ENCODE data around the gene DHX36.

Gene DHX36

DNA sequence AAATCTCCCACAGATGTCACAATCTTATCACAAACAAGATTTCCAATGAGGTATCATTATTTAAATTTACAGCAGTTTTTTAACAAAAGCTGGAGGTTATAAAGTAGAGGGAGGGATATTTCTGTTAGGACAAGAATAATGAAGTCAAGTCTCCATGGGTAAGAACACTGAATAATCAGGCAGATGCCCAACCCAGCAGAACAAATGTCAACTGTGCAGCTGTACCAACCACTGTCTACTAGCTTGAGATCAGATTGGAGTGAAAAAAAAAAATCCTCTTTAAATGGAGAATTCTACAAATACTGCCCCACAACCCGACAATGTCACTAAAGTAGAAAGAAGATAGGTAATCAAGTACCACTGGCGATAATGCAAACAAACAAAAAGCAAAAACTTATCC, 30.3 kb downstream of the DHX36 start:
- peak in 2 of 58 donors; percentile 1 to 3 for DNase-seq

DNA sequence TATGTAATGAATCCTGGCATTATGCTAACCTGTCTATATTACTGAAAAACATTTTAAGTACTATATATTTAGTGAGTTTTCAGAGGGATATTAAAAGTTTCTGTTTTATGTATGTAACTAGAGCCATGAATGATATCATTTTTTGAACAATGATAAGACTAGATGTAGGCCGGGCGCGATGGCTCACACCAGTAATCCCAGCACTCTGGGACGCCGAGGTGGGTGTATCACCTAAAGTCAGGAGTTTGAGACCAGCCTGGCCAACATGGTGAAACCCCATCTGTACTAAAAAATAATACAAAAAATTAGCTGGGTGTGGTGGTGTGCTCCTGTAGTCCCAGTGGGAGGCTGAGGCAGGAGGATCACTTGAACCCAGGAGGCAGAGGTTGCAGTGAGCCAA, 34.1 kb downstream of the DHX36 start:
- DNase-seq = no peak

GRCh38 chr3:154285221-154285620, 39.1 kb downstream of the DHX36 start:
- DNase-seq = no peak

DNA sequence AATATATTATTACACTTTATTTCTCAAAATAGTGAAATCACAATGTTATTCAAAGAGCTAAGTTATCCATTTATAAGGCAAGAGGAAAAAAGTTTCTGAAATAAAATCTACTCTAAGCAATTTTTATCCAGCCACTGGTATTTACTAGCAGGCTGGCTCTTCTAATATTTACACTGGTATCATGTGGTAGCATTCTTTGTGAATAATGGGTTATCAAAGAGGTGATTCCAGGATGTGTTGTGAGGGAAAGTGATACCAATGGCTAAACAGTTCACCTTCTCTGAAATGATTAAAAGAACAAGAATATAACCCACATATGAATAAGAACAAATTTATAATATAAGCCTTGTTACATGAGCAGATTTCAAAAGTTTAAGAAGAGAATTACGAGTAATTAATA, 44.1 kb downstream of the DHX36 start:
- DNase-seq = no peak

DNA sequence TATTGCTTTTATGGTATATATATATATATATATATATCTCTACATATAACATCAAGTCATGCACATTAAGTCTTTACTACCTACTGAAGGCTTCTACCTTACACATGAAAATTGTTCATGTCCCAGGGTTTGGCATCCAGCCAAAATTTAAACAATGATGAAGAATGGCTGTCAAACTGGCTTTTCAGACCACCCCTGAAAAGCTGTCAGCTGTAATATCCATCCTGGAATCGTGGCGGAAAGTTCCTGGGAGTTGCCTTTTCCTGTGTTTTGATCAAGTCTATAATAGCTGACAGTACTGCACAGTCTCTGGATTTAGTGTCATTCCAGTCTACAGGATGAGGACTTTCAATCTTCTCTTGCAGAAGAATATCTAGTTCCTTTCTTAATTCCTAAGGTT, 48.3 kb downstream of the DHX36 start:
- DNase-seq = no peak

DNA sequence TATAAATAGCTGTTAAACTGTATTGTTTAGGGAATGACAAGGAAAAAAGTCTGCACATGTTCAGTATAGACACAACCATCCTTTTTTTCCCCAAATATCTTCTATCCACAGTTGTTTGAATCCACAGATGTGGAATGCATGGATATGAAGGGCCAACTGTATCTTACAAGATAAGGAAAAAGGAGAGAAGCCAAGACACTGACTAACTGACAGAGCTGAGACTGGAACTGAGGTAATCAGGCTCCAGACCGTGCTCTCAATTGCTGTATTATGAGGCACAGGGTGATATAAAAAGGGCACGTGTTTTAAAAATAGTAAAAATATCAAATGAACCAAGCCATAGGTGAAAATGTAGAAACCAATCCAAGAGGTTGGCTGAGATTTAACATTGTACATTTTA, 49.0 kb downstream of the DHX36 start:
- no peak for DNase-seq

DNA sequence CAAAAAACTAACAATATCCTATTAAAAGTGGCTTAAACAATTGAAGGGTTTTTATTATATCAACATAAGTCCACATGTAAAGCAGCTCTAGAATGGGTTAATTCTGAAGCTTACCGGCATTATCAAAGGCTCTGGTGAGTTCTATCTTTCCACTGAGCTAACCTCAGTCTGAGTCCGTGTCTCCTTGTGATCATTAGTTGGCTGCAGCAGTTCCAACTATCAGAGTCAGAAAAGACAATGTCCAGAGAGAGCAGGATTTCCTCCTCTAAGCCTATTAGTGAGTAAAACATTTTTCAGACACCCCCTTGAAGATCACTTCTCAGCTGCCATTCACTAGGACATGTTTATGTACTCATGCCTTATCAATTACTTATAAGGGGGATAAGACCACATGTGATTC, 49.9 kb downstream of the DHX36 start:
- DNase-seq = no peak

DNA sequence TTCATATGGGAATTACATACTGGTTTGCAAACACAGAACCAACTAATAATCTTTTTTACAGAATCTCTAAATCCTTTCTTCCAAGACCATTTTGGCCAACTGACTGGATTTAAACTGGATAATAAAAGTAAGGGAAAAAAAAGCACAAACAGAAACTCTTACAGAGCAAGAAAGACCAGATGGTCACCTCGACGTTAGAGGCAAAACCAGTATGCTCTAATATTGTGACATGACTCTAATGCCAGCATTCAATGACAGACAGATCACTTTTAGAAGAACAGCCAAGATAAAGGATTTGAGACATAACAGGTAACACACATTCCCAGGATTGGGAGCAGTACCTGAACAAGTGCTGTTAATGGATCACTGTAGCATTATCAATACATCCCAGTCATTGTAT, 50.9 kb downstream of the DHX36 start:
- no peak for DNase-seq

- no peak for DNase-seq
Observed at GRCh38 chr3:154254527-154254926, 69.8 kb downstream of the DHX36 start.

GRCh38 chr3:154252759-154253638, 71.3 kb downstream of the DHX36 start:
- DNase-seq = peak in 55 of 58 donors; percentile 28 to 92 (median 69)

DNA sequence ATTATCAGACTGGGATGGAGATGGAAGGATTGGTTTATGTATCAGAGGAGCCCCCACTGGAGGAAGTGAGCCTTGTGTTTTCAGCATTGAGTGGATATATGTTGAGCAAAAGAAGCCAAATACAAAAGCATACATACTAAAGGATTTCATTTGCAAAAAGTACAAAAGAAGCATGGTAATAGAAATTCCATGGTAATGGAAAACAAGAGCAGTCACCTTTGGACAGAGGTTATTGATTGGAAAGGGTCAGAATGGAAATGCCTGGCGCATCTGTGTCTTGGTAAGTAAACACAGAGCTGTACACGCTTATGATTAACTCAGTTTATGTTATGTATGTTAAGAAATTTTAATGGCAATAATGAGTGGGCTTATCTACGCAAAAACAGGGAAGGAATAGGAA, 72.7 kb downstream of the DHX36 start:
- DNase-seq = no peak

DNA sequence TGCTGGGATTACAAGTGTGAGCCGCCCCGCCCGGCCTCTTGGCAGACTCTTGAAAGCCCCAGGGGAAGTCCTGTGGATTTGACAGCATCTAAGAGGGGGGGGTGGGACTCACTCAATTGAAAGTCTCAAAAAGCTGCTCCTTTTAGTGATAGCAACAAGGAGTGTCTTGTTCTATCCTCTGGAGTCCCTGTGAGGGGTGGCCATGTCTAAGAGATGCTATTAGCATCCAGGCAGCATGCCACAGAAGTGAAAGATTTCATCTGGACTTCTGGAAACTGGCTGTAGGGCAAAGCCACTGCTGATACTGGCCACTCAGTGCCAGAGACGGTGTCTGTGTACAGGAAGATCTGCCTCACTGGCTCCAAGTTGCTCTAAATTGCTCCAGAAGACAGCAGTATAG, 74.0 kb downstream of the DHX36 start:
- no peak for DNase-seq

GRCh38 chr3:154247806-154248415, 76.4 kb downstream of the DHX36 start:
- peak in 24 of 58 donors; percentile 2 to 53 (median 22) for DNase-seq

DNA sequence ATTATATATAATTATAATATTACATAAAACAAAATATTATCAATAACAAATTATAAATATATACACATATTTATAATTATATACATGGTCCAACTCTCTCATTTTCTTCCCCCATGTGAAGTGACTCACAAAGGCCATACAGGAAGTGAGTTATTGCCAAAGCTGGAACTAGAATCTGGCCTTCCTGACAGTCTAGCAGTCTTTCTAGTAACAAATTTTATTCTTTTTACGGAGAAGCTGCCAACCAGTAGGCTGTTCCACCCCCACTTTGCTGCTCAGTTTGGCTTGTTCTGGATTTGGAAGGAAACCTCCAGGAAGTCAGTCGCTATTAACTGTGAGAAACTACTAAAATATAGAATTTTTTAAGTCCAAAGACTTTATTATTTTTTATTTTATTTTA, 79.6 kb downstream of the DHX36 start:
- no peak for DNase-seq

GRCh38 chr3:154243353-154243752, 80.9 kb downstream of the DHX36 start:
- no peak for DNase-seq

DNA sequence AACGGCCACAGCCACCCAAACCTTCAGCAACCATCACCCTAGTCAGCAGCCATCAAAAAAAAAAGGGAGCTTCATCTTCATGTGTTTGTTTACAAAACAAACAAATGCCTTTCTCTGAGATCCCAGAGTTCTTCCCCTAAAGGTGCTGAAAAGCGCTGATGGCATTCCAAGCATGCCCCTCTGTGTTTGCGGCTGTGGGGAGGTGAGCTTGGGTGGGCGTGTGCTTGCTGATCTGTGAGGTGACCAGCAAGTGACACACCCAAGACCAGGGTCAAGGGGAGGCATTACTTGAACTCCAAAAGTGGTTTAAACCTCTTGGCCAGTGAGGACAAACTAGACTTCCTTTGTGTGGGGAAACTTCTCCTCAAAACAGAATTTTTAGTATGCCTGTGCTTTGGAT, 81.5 kb downstream of the DHX36 start:
- DNase-seq = no peak

DNA sequence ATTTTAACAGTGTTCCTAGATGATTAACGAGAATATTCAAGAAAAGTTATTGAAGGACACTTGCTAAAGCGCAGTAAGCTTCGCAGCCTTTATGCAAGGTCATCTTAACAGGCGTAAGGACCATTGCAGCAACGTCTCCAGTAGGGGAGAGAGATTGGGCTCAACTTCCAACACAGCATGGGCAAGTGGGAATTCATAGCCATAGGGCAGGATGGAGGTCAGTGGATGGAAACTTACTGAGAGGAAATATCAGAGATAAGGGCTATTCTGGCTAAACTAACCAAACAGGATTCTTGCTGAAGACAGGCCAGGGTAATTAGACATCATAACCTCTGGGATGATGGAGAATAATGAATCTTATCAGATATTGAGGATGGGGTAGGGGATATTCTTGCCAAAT, 82.8 kb downstream of the DHX36 start:
- DNase-seq = no peak

DNA sequence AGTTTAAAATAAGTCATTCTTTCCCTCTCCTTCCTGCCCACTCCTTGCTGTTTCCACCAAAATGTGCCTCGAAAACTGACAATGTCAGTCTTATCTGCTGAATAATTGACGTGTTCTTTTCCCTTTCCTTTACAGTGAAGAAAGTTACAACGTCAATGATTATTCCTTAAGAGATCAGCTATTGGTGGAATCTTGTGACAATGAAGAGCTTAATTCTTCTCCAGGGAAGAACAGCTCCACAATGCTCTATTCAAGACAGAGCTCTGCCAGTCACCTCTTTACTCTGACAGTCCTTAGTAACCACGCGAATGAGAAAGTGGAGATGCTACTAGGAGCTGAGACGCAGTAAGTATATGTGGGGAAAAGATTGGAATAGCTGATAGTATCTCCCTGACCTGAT, 84.1 kb downstream of the DHX36 start:
- no peak for DNase-seq

DNA sequence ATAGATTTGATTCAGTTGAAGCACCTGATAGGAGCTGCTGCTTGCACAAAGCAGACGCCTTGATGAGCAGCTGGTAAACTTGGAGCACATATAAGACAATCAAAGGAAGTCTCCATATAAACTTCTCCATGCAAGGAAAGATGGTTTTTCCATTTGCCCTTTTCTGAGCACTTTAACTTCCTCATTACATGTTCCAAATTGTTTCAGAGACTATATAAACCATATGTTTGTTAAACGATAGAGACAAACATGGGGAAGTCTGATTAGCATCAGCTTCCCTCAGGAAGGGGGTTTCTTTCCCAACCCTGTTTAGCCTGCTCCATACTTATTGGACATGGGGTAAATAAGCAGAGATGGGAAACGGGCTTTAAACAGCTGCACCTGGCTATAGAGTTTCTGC, 88.0 kb downstream of the DHX36 start:
- no peak for DNase-seq

- DNase-seq = no peak
Observed at GRCh38 chr3:154235330-154235729, 89.0 kb downstream of the DHX36 start.

DNA sequence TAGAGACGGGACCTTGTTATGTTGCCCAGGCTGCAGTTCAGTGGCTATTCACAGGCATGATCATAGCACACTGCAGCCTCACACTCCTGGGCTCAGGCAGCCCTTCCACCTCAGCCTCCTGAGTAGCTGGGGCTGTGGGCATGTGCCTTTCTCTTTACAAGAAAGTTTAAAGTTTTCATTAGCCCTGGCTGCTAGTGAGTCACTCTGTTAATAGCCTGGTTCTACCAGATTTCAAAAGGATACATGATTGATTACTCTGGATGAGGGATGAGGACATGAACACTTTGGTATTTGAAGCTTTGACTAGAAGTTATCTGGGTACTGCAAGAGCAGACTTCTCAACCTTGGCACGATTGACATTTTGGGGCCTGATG, 95.1 kb downstream of the DHX36 start:
- no peak for DNase-seq

- no peak for DNase-seq
Observed at GRCh38 chr3:154228561-154229216, 95.6 kb downstream of the DHX36 start.

DNA sequence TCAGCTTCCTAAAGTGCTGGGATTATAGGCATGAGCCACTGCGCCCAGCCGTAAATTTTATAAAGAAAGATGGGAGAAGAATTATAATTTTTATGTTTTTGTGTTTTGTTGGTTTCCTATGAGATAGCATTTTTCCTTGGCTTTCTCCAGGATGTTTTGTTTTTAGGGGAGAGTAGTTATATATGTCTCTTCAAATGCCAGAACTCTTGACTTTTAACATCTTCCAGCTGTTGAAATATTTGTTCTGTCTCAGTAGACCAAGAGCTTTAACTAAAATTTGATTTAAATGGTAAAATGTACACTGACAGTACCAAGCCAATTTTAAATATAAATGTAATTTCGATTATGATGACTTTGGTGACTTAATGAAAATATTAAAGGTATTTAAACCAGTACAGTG, 96.8 kb downstream of the DHX36 start:
- DNase-seq = no peak
